ENCODE results near the gene LRCH3.
"Not testable (repeated sequence)": the region's sequence is repeated elsewhere in the genome, so short reads cannot be mapped to it uniquely, and the experiment has no call there.

LRCH3 gene

GRCh38 chr3:197836244-197836643, 45.2 kb downstream of the LRCH3 start:
- DNase-seq (ENCODE audit: low spot score), result no peak

- DNase-seq (ENCODE audit: low spot score), result no peak
Measured at GRCh38 chr3:197837282-197837681, 46.2 kb downstream of the LRCH3 start.

- DNase-seq (ENCODE audit: low spot score), result no peak
Measured at GRCh38 chr3:197841789-197842188, 50.7 kb downstream of the LRCH3 start.

- DNase-seq (ENCODE audit: low spot score), result no peak
Measured at GRCh38 chr3:197846491-197846890, 55.4 kb downstream of the LRCH3 start.

- no peak for DNase-seq (ENCODE audit: low spot score)
Measured at GRCh38 chr3:197847866-197848401, 56.9 kb downstream of the LRCH3 start.

GRCh38 chr3:197854596-197855343, 63.7 kb downstream of the LRCH3 start:
- peak; percentile 85 for DNase-seq (ENCODE audit: low spot score)

- no peak for DNase-seq (ENCODE audit: low spot score)
Measured at GRCh38 chr3:197855571-197855970, 64.5 kb downstream of the LRCH3 start.

- no peak for DNase-seq (ENCODE audit: low spot score)
Measured at GRCh38 chr3:197856199-197856816, 65.3 kb downstream of the LRCH3 start.

GRCh38 chr3:197858133-197858532, 67.1 kb downstream of the LRCH3 start:
- no peak for DNase-seq (ENCODE audit: low spot score)

GRCh38 chr3:197858598-197858997, 67.5 kb downstream of the LRCH3 start:
- DNase-seq (ENCODE audit: low spot score), result no peak

- DNase-seq (ENCODE audit: low spot score), result no peak
Measured at GRCh38 chr3:197866035-197866434, 75.0 kb downstream of the LRCH3 start.

GRCh38 chr3:197873329-197873728, 82.3 kb downstream of the LRCH3 start:
- DNase-seq (ENCODE audit: low spot score), result no peak

GRCh38 chr3:197874064-197874463, 83.0 kb downstream of the LRCH3 start:
- DNase-seq (ENCODE audit: low spot score), result no peak

- DNase-seq (ENCODE audit: low spot score), result no peak
Measured at GRCh38 chr3:197874653-197875052, 83.6 kb downstream of the LRCH3 start.

GRCh38 chr3:197877902-197878301, 86.8 kb downstream of the LRCH3 start:
- DNase-seq (ENCODE audit: low spot score), result no peak

GRCh38 chr3:197878427-197878826, 87.4 kb downstream of the LRCH3 start:
- DNase-seq (ENCODE audit: low spot score), result no peak

GRCh38 chr3:197880491-197881269, 89.6 kb downstream of the LRCH3 start:
- no peak for DNase-seq (ENCODE audit: low spot score)

- DNase-seq (ENCODE audit: low spot score), result no peak
Measured at GRCh38 chr3:197881270-197881969, 90.4 kb downstream of the LRCH3 start.

- DNase-seq (ENCODE audit: low spot score), result no peak
Measured at GRCh38 chr3:197881970-197882338, 90.9 kb downstream of the LRCH3 start.

- no peak for DNase-seq (ENCODE audit: low spot score)
Measured at GRCh38 chr3:197882586-197882985, 91.5 kb downstream of the LRCH3 start.

GRCh38 chr3:197883541-197883940, 92.5 kb downstream of the LRCH3 start:
- no peak for DNase-seq (ENCODE audit: low spot score)

- DNase-seq (ENCODE audit: low spot score), result not testable (repeated sequence)
Measured at GRCh38 chr3:197884330-197884729, 93.3 kb downstream of the LRCH3 start.

Measured in SW480 (cell line).